T-helper 1 cell (primary cell): ENCODE results near the gene SRRM2.

Experiments
- DNase-seq, 5 donors: peaks; one replicate each; pipeline ENCODE4 v3.0.0-alpha.2; 2012 to 2020

Gene SRRM2

GRCh38 chr16:2803545-2804195, 51.2 kb downstream of the SRRM2 start:
- DNase-seq = no peak

- DNase-seq = no peak
Measured at GRCh38 chr16:2804728-2805127, 52.3 kb downstream of the SRRM2 start.

- no peak for DNase-seq
Measured at GRCh38 chr16:2806286-2806685, 53.8 kb downstream of the SRRM2 start.

GRCh38 chr16:2808181-2808580, 55.7 kb downstream of the SRRM2 start:
- DNase-seq = no peak

GRCh38 chr16:2809149-2809760, 56.8 kb downstream of the SRRM2 start:
- no peak for DNase-seq

- no peak for DNase-seq
Measured at GRCh38 chr16:2810651-2811050, 58.2 kb downstream of the SRRM2 start.

- DNase-seq = no peak
Measured at GRCh38 chr16:2811703-2812471, 59.4 kb downstream of the SRRM2 start.

- DNase-seq = no peak
Measured at GRCh38 chr16:2813771-2814221, 61.4 kb downstream of the SRRM2 start.

GRCh38 chr16:2814551-2815298, 62.3 kb downstream of the SRRM2 start:
- no peak for DNase-seq

- DNase-seq = no peak
Measured at GRCh38 chr16:2815299-2815771, 62.9 kb downstream of the SRRM2 start.

- DNase-seq = peak in 3 of 5 donors; percentile 15 to 17 (median 17)
Measured at GRCh38 chr16:2816751-2817339, 64.4 kb downstream of the SRRM2 start, which contains the start of gene PRSS21. Gene PRSS21, plus strand, starts transcription at chr16:2817237. Its CDS starts 32 bp downstream, at chr16:2817269.

GRCh38 chr16:2817340-2818271, 65.2 kb downstream of the SRRM2 start:
- no peak for DNase-seq

GRCh38 chr16:2818272-2818876, 65.9 kb downstream of the SRRM2 start:
- no peak for DNase-seq

- DNase-seq = no peak
Measured at GRCh38 chr16:2819179-2819938, 66.9 kb downstream of the SRRM2 start.

GRCh38 chr16:2819939-2820835, 67.7 kb downstream of the SRRM2 start:
- no peak for DNase-seq
